ENCODE data around the gene C11orf97. TPM values are rescaled to one million over a fixed set of nuclear protein-coding genes. Genes with fewer than 3 reads are reported as not detected.

Gene C11orf97
- total and polyA plus RNA-seq, 2 of the 13 experiments (the other 11 are each of a cell fraction or from before 2014, with no cell fraction given): 0.35 TPM; not detected in 1

DNA sequence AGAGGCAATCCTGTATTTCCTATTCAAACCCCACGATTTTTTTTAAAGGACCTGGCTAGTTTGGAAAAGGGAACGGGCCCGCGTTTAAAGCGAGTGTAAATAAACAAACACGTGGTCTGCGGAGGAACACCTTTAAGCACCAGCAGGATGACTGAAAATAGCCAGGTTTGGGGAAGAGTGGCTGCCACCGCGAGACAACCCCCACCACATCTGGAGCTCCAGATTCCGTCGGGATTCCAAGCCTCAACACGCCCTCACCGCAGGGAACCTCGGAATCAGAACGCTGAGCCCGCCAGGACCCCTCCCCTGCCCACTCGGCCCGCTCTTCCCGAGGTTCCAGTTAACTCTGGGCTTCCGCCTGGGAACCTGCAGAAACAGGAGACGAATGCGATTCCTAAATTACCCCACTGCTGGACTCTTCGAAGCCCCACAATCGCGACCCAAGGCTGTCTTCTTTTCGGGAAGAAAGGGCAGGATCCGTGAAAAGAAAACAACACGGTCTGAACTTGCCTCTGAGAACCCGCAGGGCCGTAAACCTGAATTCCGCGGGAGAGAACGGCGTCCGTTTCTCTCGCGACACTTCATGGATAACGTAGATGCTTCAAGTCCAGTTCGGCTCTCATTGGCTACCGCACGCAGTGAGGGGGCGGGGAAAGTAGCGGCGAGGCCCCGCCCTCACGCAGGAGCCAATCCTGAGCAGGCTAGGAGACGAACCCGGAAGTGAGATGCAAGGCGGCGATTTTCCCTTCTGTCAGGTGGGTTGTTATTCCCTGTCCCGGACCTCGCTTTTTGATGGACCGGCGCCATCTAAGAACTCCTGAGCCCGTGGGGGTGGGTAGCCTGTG is 18.8 kb upstream of the C11orf97 start, which contains the start of the genes ANKRD49 and MRE11 (continued):
- TF ChIP-seq, protein P1, sequence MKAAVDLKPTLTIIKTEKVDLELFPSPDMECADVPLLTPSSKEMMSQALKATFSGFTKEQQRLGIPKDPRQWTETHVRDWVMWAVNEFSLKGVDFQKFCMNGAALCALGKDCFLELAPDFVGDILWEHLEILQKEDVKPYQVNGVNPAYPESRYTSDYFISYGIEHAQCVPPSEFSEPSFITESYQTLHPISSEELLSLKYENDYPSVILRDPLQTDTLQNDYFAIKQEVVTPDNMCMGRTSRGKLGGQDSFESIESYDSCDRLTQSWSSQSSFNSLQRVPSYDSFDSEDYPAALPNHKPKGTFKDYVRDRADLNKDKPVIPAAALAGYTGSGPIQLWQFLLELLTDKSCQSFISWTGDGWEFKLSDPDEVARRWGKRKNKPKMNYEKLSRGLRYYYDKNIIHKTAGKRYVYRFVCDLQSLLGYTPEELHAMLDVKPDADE (CRISPR knock-in tag; IDR thresholded peaks at IDR 0.05): no peak
- TF ChIP-seq, protein P2, sequence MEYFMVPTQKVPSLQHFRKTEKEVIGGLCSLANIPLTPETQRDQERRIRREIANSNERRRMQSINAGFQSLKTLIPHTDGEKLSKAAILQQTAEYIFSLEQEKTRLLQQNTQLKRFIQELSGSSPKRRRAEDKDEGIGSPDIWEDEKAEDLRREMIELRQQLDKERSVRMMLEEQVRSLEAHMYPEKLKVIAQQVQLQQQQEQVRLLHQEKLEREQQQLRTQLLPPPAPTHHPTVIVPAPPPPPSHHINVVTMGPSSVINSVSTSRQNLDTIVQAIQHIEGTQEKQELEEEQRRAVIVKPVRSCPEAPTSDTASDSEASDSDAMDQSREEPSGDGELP (IDR thresholded peaks at IDR 0.05; ENCODE audit: borderline replicate concordance, low read depth): peak; percentile 53; the same call in 1 of the 2 replicates
- TF ChIP-seq MAFF (IDR thresholded peaks at IDR 0.05; ENCODE audit: low read depth, low read length) (no peak), CBFB (CRISPR knock-in tag; IDR thresholded peaks at IDR 0.05) (no peak), ZNF253 (CRISPR knock-in tag; IDR thresholded peaks at IDR 0.05; ENCODE audit: borderline replicate concordance) (no peak), NCOA1 (CRISPR knock-in tag; IDR thresholded peaks at IDR 0.05) (no peak), SUZ12 (IDR thresholded peaks at IDR 0.05; ENCODE audit: low read depth, low read length) (no peak), ZNF780A (CRISPR knock-in tag; IDR thresholded peaks at IDR 0.05) (no peak), HNRNPK (IDR thresholded peaks at IDR 0.05; ENCODE audit: low read depth, low read length, poor library complexity, severe bottlenecking) (no peak), ZBTB1 (CRISPR knock-in tag; IDR thresholded peaks at IDR 0.05; ENCODE audit: borderline replicate concordance) (no peak), ZNF790 (CRISPR knock-in tag; IDR thresholded peaks at IDR 0.05; ENCODE audit: borderline replicate concordance) (no peak), JUN (CRISPR knock-in tag; IDR thresholded peaks at IDR 0.05) (no peak), ZNF383 (CRISPR knock-in tag; IDR thresholded peaks at IDR 0.05; ENCODE audit: borderline replicate concordance) (no peak)
- TF ChIP-seq, protein P3, sequence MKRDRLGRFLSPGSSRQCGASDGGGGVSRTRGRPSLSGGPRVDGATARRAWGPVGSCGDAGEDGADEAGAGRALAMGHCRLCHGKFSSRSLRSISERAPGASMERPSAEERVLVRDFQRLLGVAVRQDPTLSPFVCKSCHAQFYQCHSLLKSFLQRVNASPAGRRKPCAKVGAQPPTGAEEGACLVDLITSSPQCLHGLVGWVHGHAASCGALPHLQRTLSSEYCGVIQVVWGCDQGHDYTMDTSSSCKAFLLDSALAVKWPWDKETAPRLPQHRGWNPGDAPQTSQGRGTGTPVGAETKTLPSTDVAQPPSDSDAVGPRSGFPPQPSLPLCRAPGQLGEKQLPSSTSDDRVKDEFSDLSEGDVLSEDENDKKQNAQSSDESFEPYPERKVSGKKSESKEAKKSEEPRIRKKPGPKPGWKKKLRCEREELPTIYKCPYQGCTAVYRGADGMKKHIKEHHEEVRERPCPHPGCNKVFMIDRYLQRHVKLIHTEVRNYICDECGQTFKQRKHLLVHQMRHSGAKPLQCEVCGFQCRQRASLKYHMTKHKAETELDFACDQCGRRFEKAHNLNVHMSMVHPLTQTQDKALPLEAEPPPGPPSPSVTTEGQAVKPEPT (CRISPR knock-in tag; IDR thresholded peaks at IDR 0.05; ENCODE audit: low read depth): no peak
- TF ChIP-seq, protein P4, sequence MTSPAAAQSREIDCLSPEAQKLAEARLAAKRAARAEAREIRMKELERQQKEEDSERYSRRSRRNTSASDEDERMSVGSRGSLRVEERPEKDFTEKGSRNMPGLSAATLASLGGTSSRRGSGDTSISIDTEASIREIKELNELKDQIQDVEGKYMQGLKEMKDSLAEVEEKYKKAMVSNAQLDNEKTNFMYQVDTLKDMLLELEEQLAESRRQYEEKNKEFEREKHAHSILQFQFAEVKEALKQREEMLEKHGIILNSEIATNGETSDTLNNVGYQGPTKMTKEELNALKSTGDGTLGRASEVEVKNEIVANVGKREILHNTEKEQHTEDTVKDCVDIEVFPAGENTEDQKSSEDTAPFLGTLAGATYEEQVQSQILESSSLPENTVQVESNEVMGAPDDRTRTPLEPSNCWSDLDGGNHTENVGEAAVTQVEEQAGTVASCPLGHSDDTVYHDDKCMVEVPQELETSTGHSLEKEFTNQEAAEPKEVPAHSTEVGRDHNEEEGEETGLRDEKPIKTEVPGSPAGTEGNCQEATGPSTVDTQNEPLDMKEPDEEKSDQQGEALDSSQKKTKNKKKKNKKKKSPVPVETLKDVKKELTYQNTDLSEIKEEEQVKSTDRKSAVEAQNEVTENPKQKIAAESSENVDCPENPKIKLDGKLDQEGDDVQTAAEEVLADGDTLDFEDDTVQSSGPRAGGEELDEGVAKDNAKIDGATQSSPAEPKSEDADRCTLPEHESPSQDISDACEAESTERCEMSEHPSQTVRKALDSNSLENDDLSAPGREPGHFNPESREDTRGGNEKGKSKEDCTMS (CRISPR knock-in tag; conservative IDR thresholded peaks at IDR 0.05): no peak; the same call in 1 of the 2 replicates
- TF ChIP-seq, protein P5, sequence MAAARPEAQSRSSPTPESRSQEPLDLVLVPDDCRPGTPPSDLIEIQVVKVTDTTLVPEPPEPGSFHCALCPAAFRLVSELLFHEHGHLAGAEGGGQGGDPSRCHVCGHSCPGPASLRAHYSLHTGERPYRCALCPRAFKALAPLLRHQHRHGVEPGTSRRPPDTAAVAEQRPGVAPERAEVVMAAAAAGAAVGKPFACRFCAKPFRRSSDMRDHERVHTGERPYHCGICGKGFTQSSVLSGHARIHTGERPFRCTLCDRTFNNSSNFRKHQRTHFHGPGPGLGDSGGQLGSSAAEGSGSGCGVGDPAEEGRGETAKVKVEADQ (CRISPR knock-in tag; IDR thresholded peaks at IDR 0.05; ENCODE audit: borderline replicate concordance): no peak
- TF ChIP-seq, protein P6, sequence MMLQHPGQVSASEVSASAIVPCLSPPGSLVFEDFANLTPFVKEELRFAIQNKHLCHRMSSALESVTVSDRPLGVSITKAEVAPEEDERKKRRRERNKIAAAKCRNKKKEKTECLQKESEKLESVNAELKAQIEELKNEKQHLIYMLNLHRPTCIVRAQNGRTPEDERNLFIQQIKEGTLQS (CRISPR knock-in tag; IDR thresholded peaks at IDR 0.05): no peak
- TF ChIP-seq, protein P7, sequence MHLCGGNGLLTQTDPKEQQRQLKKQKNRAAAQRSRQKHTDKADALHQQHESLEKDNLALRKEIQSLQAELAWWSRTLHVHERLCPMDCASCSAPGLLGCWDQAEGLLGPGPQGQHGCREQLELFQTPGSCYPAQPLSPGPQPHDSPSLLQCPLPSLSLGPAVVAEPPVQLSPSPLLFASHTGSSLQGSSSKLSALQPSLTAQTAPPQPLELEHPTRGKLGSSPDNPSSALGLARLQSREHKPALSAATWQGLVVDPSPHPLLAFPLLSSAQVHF (CRISPR knock-in tag; IDR thresholded peaks at IDR 0.05): no peak

All from HepG2 (cell line).